NCI-H2227 (cell line): ENCODE measurements around the gene HRG.

Source experiments
- DNase-seq: peaks from one replicate; lab custom pipeline; 2025; ENCODE audit not compliant: unreplicated experiment; lab: John Stamatoyannopoulos, UW

Gene HRG

DNA sequence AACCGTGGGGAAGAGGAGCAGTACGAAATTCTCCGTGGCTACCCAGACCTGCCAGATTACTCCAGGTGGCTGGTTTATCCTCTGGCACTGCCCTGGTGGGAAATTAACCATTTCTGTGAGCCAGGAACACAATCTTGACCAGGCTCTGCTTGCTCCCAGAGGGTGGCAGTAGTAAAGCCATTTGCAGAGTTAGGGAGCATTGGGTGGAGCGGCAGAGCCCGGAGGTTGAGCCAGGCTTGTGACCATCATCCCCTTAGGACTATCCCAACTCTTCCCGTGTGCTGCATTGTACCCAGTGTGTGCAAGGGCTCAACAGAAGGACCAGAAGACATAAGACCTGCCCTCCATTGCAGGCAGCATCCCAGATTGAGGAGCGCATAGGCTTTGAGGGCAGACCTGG lies 56.6 kb downstream of the HRG start:
- no peak for DNase-seq

DNA sequence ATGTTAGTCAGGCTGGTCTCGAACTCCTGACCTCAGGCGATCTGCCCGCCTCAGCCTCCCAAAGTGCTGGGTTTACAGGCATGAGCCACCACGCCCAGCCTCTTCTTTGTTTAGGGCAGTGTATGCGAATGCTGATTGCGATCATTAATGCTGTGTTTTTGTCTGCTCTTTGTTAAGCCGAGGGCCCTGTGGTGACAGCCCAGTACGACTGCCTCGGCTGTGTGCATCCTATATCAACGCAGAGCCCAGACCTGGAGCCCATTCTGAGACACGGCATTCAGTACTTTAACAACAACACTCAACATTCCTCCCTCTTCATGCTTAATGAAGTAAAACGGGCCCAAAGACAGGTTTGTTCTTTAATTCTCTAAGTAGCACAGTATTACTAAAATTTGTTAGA lies 59.1 kb downstream of the HRG start:
- no peak for DNase-seq
